GM19452 (cell line): ENCODE measurements around the gene SIRT5.

ENCODE experiments used
- ATAC-seq: cut with Tn5 transposase; IDR thresholded peaks from one replicate; pipeline ENCODE4 v1.9.1; 2021; ENCODE audit not compliant: unreplicated experiment

Gene SIRT5

GRCh38 chr6:13629459-13630116, 55.2 kb downstream of the SIRT5 start:
- ATAC-seq: no peak

GRCh38 chr6:13630499-13630898, 56.1 kb downstream of the SIRT5 start:
- ATAC-seq: no peak

- ATAC-seq: no peak
Measured at GRCh38 chr6:13633343-13633742, 58.9 kb downstream of the SIRT5 start.

GRCh38 chr6:13635948-13636658, 61.7 kb downstream of the SIRT5 start:
- ATAC-seq: no peak

GRCh38 chr6:13638014-13638413, 63.6 kb downstream of the SIRT5 start:
- ATAC-seq: no peak

- ATAC-seq: no peak
Measured at GRCh38 chr6:13638626-13639025, 64.2 kb downstream of the SIRT5 start.

GRCh38 chr6:13641315-13641714, 66.9 kb downstream of the SIRT5 start:
- no peak for ATAC-seq

GRCh38 chr6:13643125-13643524, 68.7 kb downstream of the SIRT5 start:
- no peak for ATAC-seq

GRCh38 chr6:13648850-13649249, 74.4 kb downstream of the SIRT5 start:
- no peak for ATAC-seq

- ATAC-seq: no peak
Measured at GRCh38 chr6:13649393-13649792, 75.0 kb downstream of the SIRT5 start.

GRCh38 chr6:13653296-13653695, 78.9 kb downstream of the SIRT5 start:
- ATAC-seq: no peak

- ATAC-seq: no peak
Measured at GRCh38 chr6:13654496-13654895, 80.1 kb downstream of the SIRT5 start.

- no peak for ATAC-seq
Measured at GRCh38 chr6:13655700-13656099, 81.3 kb downstream of the SIRT5 start.

GRCh38 chr6:13660273-13660672, 85.9 kb downstream of the SIRT5 start:
- ATAC-seq: no peak

GRCh38 chr6:13660893-13661292, 86.5 kb downstream of the SIRT5 start:
- no peak for ATAC-seq

GRCh38 chr6:13661647-13662046, 87.2 kb downstream of the SIRT5 start:
- no peak for ATAC-seq

- no peak for ATAC-seq
Measured at GRCh38 chr6:13662651-13663334, 88.4 kb downstream of the SIRT5 start.

- ATAC-seq: no peak
Measured at GRCh38 chr6:13663986-13664385, 89.6 kb downstream of the SIRT5 start.
